ENCODE results near the gene CTU1.

The CTU1 gene

GRCh38 chr19:51070334-51071094, 37.7 kb downstream of the CTU1 start:
- DNase-seq, result no peak
- no peak for TF ChIP-seq CTCF (IDR thresholded peaks at IDR 0.05; ENCODE audit: low read depth, low read length)
- Histone ChIP-seq H3K4me3 (ENCODE audit: low read depth, low read length) (no peak overlapping the region), H3K27ac (no peak overlapping the region), H3K27me3 (ENCODE audit: insufficient read depth, low read depth, severe bottlenecking) (peaks cover 84% of the 10 kb centered on the region), H3K9me3 (ENCODE audit: severe bottlenecking) (peaks cover 16% of the 10 kb centered on the region), H3K36me3 (no peaks in the 10 kb centered on the region)

GRCh38 chr19:51066393-51067186, 41.6 kb downstream of the CTU1 start:
- DNase-seq, result no peak
- no peak for TF ChIP-seq CTCF (IDR thresholded peaks at IDR 0.05; ENCODE audit: low read depth, low read length)
- Histone ChIP-seq H3K27ac (no peak overlapping the region), H3K36me3 (no peaks in the 10 kb centered on the region), H3K27me3 (ENCODE audit: insufficient read depth, low read depth, severe bottlenecking) (peaks cover 84% of the 10 kb centered on the region), H3K4me3 (ENCODE audit: low read depth, low read length) (no peak overlapping the region), H3K9me3 (ENCODE audit: severe bottlenecking) (peaks cover 4% of the 10 kb centered on the region)

- no peak for TF ChIP-seq CTCF (IDR thresholded peaks at IDR 0.05; ENCODE audit: low read depth, low read length)
- H3K9me3 ChIP-seq (ENCODE audit: severe bottlenecking), result peaks cover 4% of the 10 kb centered on the region
- H3K27ac ChIP-seq, result no peak overlapping the region
- H3K4me3 ChIP-seq (ENCODE audit: low read depth, low read length), result no peak overlapping the region
- H3K36me3 ChIP-seq, result no peaks in the 10 kb centered on the region
- DNase-seq, result no peak
- H3K27me3 ChIP-seq (ENCODE audit: insufficient read depth, low read depth, severe bottlenecking), result peaks cover 80% of the 10 kb centered on the region
Observed at GRCh38 chr19:51065221-51065960, 42.8 kb downstream of the CTU1 start.

GRCh38 chr19:51064534-51065220, 43.5 kb downstream of the CTU1 start, which contains the start of gene KLK13:
Gene KLK13, minus strand, starts transcription at chr19:51065092. Its CDS starts 25 bp downstream, at chr19:51065067.
- Histone ChIP-seq H3K27me3 (ENCODE audit: insufficient read depth, low read depth, severe bottlenecking) (peaks cover 81% of the 10 kb centered on the region), H3K9me3 (ENCODE audit: severe bottlenecking) (peaks cover 2% of the 10 kb centered on the region), H3K4me3 (ENCODE audit: low read depth, low read length) (no peak within 1 kb of the TSS), H3K27ac (no peak within 1 kb of the TSS), H3K36me3 (no peaks in the 10 kb centered on the region)
- no peak for TF ChIP-seq CTCF (IDR thresholded peaks at IDR 0.05; ENCODE audit: low read depth, low read length)
- no peak for DNase-seq

- Histone ChIP-seq H3K36me3 (no peaks in the 10 kb centered on the region), H3K27me3 (ENCODE audit: insufficient read depth, low read depth, severe bottlenecking) (peaks cover 77% of the 10 kb centered on the region), H3K4me3 (ENCODE audit: low read depth, low read length) (no peak overlapping the region), H3K27ac (no peak overlapping the region), H3K9me3 (ENCODE audit: severe bottlenecking) (no peaks in the 10 kb centered on the region)
- no peak for TF ChIP-seq CTCF (IDR thresholded peaks at IDR 0.05; ENCODE audit: low read depth, low read length)
- DNase-seq, result no peak
Observed at GRCh38 chr19:51063664-51064063, 44.5 kb downstream of the CTU1 start.
